ENCODE data around the gene FKBP7.

GRCh38 chr2:178517496-178517895, 39.1 kb upstream of the FKBP7 start:
- TF ChIP-seq CTCF (IDR thresholded peaks at IDR 0.05) (no peak), POLR2AphosphoS5 (IDR thresholded peaks at IDR 0.05) (no peak), POLR2A (IDR thresholded peaks at IDR 0.05; ENCODE audit: low read depth) (no peak)
